ENCODE results near the gene LTBP1. TPM values are rescaled to one million over a fixed set of nuclear protein-coding genes. Genes with fewer than 3 reads are reported as not detected.
"Not testable (repeated sequence)": the region's sequence is repeated elsewhere in the genome, so short reads cannot be mapped to it uniquely, and the experiment has no call there.

Gene LTBP1
- total and polyA plus RNA-seq, 7 experiments from 2014 or later: 0.29 to 2.1 TPM; not detected in 5

- Histone ChIP-seq H3K36me3 (ENCODE audit: control insufficient read depth in 2 of 3, insufficient read depth in 3 of 3, low read length in 3 of 3) (no peaks in the 10 kb centered on the region), H3K4me1 (ENCODE audit: control insufficient read depth in 2 of 2, insufficient read depth in 2 of 2, low read length in 2 of 2) (no peaks in the 10 kb centered on the region), H3K27me3 (ENCODE audit: control insufficient read depth in 2 of 2, insufficient read depth in 2 of 2, low read length in 2 of 2) (peaks cover 0 to 5% of the 10 kb centered on the region in 2 donors), H3K9me3 (ENCODE audit: control insufficient read depth in 2 of 3, low read length in 3 of 3) (no peaks in the 10 kb centered on the region), H3K27ac (ENCODE audit: low read depth, low read length) (no peak overlapping the region), H3K4me3 (ENCODE audit: low read length) (no peak overlapping the region)
- ChIA-PET CTCF (no interaction called here), POLR2A (no interaction called here)
- Mint-ChIP-seq H3K9me3 (peaks cover 0 to 6% (median 0%) of the 10 kb centered on the region in 11 donors), H3K4me3 (no peak overlapping the region), H3K27ac (no peak overlapping the region), H3K36me3 (peaks cover 0 to 4% (median 0%) of the 10 kb centered on the region in 5 donors), H3K27me3 (peaks cover 5 to 21% (median 16%) of the 10 kb centered on the region in 5 donors), H3K4me1 (no peaks in the 10 kb centered on the region)
- ATAC-seq (no peak), DNase-seq (no peak)
- intact Hi-C loops (cut with micrococcal nuclease): no loop called here
Observed at GRCh38 chr2:32904751-32905150, 42.0 kb upstream of the LTBP1 start.

DNA sequence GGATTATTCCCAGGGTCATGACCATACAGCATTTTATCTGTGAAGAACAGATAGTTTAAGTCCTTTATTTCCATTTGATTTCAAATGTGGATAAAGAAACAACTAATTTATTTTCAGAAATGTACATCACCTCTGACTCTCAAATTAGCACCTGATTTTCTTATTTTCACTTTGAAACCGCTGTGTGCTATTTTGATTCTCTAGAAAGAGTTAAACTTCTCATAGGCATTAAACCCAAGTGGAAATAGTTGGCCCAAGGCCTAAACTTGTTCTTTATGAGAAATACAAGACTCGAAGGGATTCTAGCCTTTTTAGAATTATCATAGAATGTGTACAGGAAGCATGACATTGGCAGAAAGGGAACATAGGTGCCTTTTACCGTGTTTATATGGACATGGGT, 41.5 kb upstream of the LTBP1 start:
- H3K4me1 Mint-ChIP-seq: no peaks in the 10 kb centered on the region
- CTCF ChIA-PET: no interaction called here
- H3K36me3 Mint-ChIP-seq: peaks cover 0 to 4% (median 0%) of the 10 kb centered on the region in 5 donors
- POLR2A ChIA-PET: no interaction called here
- DNase-seq: no peak
- no peak overlapping the region for H3K27ac Mint-ChIP-seq
- H3K27me3 ChIP-seq (ENCODE audit: control insufficient read depth in 2 of 2, insufficient read depth in 2 of 2, low read length in 2 of 2): peaks cover 0 to 5% of the 10 kb centered on the region in 2 donors
- H3K4me3 ChIP-seq (ENCODE audit: low read length): no peak overlapping the region
- H3K9me3 ChIP-seq (ENCODE audit: control insufficient read depth in 2 of 3, low read length in 3 of 3): no peaks in the 10 kb centered on the region
- no peak overlapping the region for H3K4me3 Mint-ChIP-seq
- peaks cover 0 to 6% (median 0%) of the 10 kb centered on the region in 11 donors for H3K9me3 Mint-ChIP-seq
- intact Hi-C loops (cut with micrococcal nuclease): no loop called here
- no peak for ATAC-seq
- no peaks in the 10 kb centered on the region for H3K36me3 ChIP-seq (ENCODE audit: control insufficient read depth in 2 of 3, insufficient read depth in 3 of 3, low read length in 3 of 3)
- H3K27me3 Mint-ChIP-seq: peaks cover 7 to 16% (median 15%) of the 10 kb centered on the region in 5 donors
- H3K27ac ChIP-seq (ENCODE audit: low read depth, low read length): no peak overlapping the region
- H3K4me1 ChIP-seq (ENCODE audit: control insufficient read depth in 2 of 2, insufficient read depth in 2 of 2, low read length in 2 of 2): no peaks in the 10 kb centered on the region

- no peak for ATAC-seq
- no peak overlapping the region for H3K27ac ChIP-seq (ENCODE audit: low read depth, low read length)
- no peaks in the 10 kb centered on the region for H3K4me1 Mint-ChIP-seq
- ChIA-PET POLR2A (no interaction called here), CTCF (no interaction called here)
- intact Hi-C loops (cut with micrococcal nuclease): no loop called here
- no peaks in the 10 kb centered on the region for H3K36me3 ChIP-seq (ENCODE audit: control insufficient read depth in 2 of 3, insufficient read depth in 3 of 3, low read length in 3 of 3)
- no peak overlapping the region for H3K27ac Mint-ChIP-seq
- H3K36me3 Mint-ChIP-seq: no peaks in the 10 kb centered on the region
- H3K27me3 ChIP-seq (ENCODE audit: control insufficient read depth in 2 of 2, insufficient read depth in 2 of 2, low read length in 2 of 2): no peaks in the 10 kb centered on the region
- H3K4me3 ChIP-seq (ENCODE audit: low read length): no peak overlapping the region
- no peaks in the 10 kb centered on the region for H3K4me1 ChIP-seq (ENCODE audit: control insufficient read depth in 2 of 2, insufficient read depth in 2 of 2, low read length in 2 of 2)
- peaks cover 0 to 8% (median 2%) of the 10 kb centered on the region in 5 donors for H3K27me3 Mint-ChIP-seq
- H3K4me3 Mint-ChIP-seq: no peak overlapping the region
- no peaks in the 10 kb centered on the region for H3K9me3 ChIP-seq (ENCODE audit: control insufficient read depth in 2 of 3, low read length in 3 of 3)
- peaks cover 0 to 4% (median 0%) of the 10 kb centered on the region in 11 donors for H3K9me3 Mint-ChIP-seq
- DNase-seq: no peak
Observed at GRCh38 chr2:32910883-32911598, 35.7 kb upstream of the LTBP1 start.

GRCh38 chr2:32915694-32916093, 31.1 kb upstream of the LTBP1 start:
- H3K27me3 Mint-ChIP-seq: peaks cover 0 to 13% (median 4%) of the 10 kb centered on the region in 5 donors
- H3K27ac ChIP-seq (ENCODE audit: low read depth, low read length): no peak overlapping the region
- H3K27ac Mint-ChIP-seq: no peak overlapping the region
- no peaks in the 10 kb centered on the region for H3K36me3 Mint-ChIP-seq
- no peaks in the 10 kb centered on the region for H3K4me1 Mint-ChIP-seq
- intact Hi-C loops (cut with micrococcal nuclease): no loop called here
- H3K9me3 Mint-ChIP-seq: peaks cover 0 to 7% (median 0%) of the 10 kb centered on the region in 11 donors
- POLR2A ChIA-PET: no interaction called here
- H3K9me3 ChIP-seq (ENCODE audit: control insufficient read depth in 2 of 3, low read length in 3 of 3): no peaks in the 10 kb centered on the region
- no peaks in the 10 kb centered on the region for H3K4me1 ChIP-seq (ENCODE audit: control insufficient read depth in 2 of 2, insufficient read depth in 2 of 2, low read length in 2 of 2)
- no peaks in the 10 kb centered on the region for H3K36me3 ChIP-seq (ENCODE audit: control insufficient read depth in 2 of 3, insufficient read depth in 3 of 3, low read length in 3 of 3)
- H3K4me3 ChIP-seq (ENCODE audit: low read length): no peak overlapping the region
- CTCF ChIA-PET: no interaction called here
- H3K27me3 ChIP-seq (ENCODE audit: control insufficient read depth in 2 of 2, insufficient read depth in 2 of 2, low read length in 2 of 2): no peaks in the 10 kb centered on the region
- H3K4me3 Mint-ChIP-seq: no peak overlapping the region
- ATAC-seq (no peak), DNase-seq (no peak)

- intact Hi-C loops (cut with micrococcal nuclease): no loop called here
- Histone ChIP-seq H3K36me3 (ENCODE audit: control insufficient read depth in 2 of 3, insufficient read depth in 3 of 3, low read length in 3 of 3) (no peaks in the 10 kb centered on the region), H3K4me3 (ENCODE audit: low read length) (no peak overlapping the region), H3K9me3 (ENCODE audit: control insufficient read depth in 2 of 3, low read length in 3 of 3) (no peaks in the 10 kb centered on the region), H3K27me3 (ENCODE audit: control insufficient read depth in 2 of 2, insufficient read depth in 2 of 2, low read length in 2 of 2) (no peaks in the 10 kb centered on the region), H3K4me1 (ENCODE audit: control insufficient read depth in 2 of 2, insufficient read depth in 2 of 2, low read length in 2 of 2) (no peaks in the 10 kb centered on the region), H3K27ac (ENCODE audit: low read depth, low read length) (no peak overlapping the region)
- no peak overlapping the region for H3K4me3 Mint-ChIP-seq
- H3K4me1 Mint-ChIP-seq: no peaks in the 10 kb centered on the region
- no peak for DNase-seq
- ChIA-PET POLR2A (no interaction called here), CTCF (no interaction called here)
- peaks cover 0 to 9% (median 0%) of the 10 kb centered on the region in 11 donors for H3K9me3 Mint-ChIP-seq
- H3K27me3 Mint-ChIP-seq: peaks cover 0 to 25% (median 12%) of the 10 kb centered on the region in 5 donors
- H3K36me3 Mint-ChIP-seq: no peaks in the 10 kb centered on the region
- no peak overlapping the region for H3K27ac Mint-ChIP-seq
- ATAC-seq: no peak
Observed at GRCh38 chr2:32918774-32919173, 28.0 kb upstream of the LTBP1 start.

GRCh38 chr2:32919901-32920300, 26.9 kb upstream of the LTBP1 start:
- H3K4me1 Mint-ChIP-seq; H3K36me3 Mint-ChIP-seq; intact Hi-C loops (cut with micrococcal nuclease); H3K27ac ChIP-seq (ENCODE audit: low read depth, low read length); H3K4me3 Mint-ChIP-seq; CTCF ChIA-PET; DNase-seq; POLR2A ChIA-PET; H3K4me1 ChIP-seq (ENCODE audit: control insufficient read depth in 2 of 2, insufficient read depth in 2 of 2, low read length in 2 of 2); H3K9me3 ChIP-seq (ENCODE audit: control insufficient read depth in 2 of 3, low read length in 3 of 3); H3K36me3 ChIP-seq (ENCODE audit: control insufficient read depth in 2 of 3, insufficient read depth in 3 of 3, low read length in 3 of 3); H3K4me3 ChIP-seq (ENCODE audit: low read length); H3K9me3 Mint-ChIP-seq; H3K27me3 ChIP-seq (ENCODE audit: control insufficient read depth in 2 of 2, insufficient read depth in 2 of 2, low read length in 2 of 2); H3K27ac Mint-ChIP-seq; ATAC-seq: not testable (repeated sequence)
- peaks cover 0 to 34% (median 19%) of the 10 kb centered on the region in 5 donors for H3K27me3 Mint-ChIP-seq

GRCh38 chr2:32921486-32921885, 25.3 kb upstream of the LTBP1 start:
- H3K4me1 ChIP-seq (ENCODE audit: control insufficient read depth in 2 of 2, insufficient read depth in 2 of 2, low read length in 2 of 2); intact Hi-C loops (cut with micrococcal nuclease); ATAC-seq; DNase-seq; H3K36me3 Mint-ChIP-seq; H3K9me3 Mint-ChIP-seq; POLR2A ChIA-PET; H3K4me1 Mint-ChIP-seq; H3K27ac Mint-ChIP-seq; H3K9me3 ChIP-seq (ENCODE audit: control insufficient read depth in 2 of 3, low read length in 3 of 3); H3K36me3 ChIP-seq (ENCODE audit: control insufficient read depth in 2 of 3, insufficient read depth in 3 of 3, low read length in 3 of 3); H3K27ac ChIP-seq (ENCODE audit: low read depth, low read length); CTCF ChIA-PET; H3K4me3 Mint-ChIP-seq; H3K27me3 ChIP-seq (ENCODE audit: control insufficient read depth in 2 of 2, insufficient read depth in 2 of 2, low read length in 2 of 2); H3K4me3 ChIP-seq (ENCODE audit: low read length): not testable (repeated sequence)
- peaks cover 3 to 34% (median 21%) of the 10 kb centered on the region in 5 donors for H3K27me3 Mint-ChIP-seq

Data from naive thymus-derived CD4-positive, alpha-beta T cell (primary cell).